GM19193 (cell line): ENCODE measurements around the gene MICAL2.

Source experiments
- POLR2A ChIP-seq: IDR thresholded peaks from 4 replicates; pipeline ENCODE4 v1.6.1; 2011; ENCODE audit not compliant: insufficient read depth, insufficient read length; ENCODE audit errors: extremely low read depth

The MICAL2 gene

DNA sequence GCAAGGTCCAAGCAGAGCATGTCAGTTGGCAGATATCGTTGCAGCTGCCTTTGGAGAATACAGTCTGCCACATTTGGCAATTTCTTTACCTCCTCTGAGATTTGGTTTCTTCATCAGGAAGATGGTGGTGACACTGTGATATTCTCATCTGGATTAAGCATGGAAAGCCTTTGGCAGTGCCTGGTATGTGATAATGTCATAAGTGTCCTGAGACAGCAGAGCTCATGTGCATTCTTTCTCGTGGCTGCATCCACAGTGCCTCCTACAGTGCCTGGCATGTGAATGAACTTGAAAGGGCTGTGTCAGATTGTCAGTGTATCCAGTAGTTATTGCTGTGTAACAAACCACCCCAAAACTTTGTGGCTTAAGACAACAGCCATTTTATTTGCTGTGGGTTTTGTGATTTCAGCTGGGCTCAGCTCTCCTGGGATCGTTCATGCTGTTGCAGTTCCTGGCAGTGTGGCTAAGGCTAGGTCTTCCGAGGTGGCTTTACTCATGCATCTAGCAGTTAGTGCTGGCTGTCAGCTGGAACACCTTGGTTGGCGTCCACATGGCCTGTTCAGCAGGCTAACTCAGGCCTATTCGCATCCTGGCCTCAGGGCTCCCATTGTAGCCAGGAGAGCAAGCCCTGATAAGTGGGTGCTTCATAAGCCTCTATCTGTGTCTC lies 35.7 kb upstream of the MICAL2 start:
- no peak for TF ChIP-seq POLR2A

DNA sequence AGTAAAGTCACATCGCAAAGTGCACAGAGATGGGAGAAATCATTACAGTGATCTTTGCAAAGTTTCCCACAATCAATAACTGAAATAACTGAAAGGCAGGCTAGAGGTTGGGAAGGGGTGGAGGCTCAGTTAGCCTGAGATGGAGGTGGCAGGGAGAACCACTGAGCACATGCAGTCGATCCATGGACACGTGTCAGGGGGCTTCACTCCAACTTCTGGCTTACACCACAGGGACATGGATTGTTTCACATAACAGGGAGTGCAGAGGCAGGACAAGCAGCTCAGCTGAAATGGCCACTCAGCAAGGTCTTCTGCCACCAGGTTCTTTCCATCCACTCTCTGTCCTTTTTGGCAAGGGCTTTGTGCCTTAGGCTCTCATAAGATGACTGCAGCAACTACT lies 35.1 kb upstream of the MICAL2 start:
- TF ChIP-seq POLR2A: no peak

DNA sequence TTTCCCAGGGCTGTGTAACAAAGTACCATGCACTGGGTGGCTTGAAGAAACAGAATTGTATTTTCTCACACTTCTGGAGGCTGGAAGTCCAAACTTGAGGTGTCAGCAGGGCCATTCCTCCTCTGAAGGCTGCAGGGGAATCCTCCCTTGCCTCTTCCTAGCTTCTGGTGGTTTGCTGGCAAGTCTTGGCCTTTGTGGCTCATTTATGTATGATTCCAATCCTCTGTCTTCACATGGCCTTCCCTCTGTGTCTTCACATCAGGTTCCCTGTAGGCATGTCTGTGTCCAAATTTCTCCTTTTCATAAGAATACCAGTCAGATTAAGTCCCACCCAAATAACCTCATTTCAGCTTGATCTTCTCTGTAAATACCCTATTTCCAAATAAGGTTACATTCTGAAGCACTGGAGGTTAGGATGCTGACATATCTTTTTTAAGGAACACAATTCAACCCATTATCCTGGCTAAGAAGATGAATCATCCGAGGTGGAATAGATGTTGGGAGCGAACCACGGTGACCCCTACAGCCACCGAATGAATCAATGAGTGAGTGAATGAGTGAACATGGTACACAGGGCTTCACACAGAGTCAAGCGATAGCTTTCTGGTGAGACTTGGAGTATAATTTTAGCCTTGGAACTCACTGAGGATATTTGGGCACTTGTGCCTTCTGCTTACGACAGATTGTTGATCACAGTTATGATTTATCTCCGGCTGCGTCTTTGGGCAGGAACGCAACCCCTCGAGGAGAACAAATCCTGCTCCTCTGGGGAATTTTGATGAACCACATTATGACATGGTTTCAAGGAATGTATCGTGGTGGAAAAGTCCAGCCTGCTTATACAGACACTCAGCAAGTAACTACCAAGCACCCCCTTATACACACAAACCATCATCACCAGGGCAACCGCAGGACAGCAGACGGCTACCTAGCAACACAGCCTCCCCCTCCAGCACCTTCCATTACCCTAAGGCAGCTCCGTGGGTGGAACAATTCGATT lies 34.3 kb upstream of the MICAL2 start:
- TF ChIP-seq POLR2A: no peak

DNA sequence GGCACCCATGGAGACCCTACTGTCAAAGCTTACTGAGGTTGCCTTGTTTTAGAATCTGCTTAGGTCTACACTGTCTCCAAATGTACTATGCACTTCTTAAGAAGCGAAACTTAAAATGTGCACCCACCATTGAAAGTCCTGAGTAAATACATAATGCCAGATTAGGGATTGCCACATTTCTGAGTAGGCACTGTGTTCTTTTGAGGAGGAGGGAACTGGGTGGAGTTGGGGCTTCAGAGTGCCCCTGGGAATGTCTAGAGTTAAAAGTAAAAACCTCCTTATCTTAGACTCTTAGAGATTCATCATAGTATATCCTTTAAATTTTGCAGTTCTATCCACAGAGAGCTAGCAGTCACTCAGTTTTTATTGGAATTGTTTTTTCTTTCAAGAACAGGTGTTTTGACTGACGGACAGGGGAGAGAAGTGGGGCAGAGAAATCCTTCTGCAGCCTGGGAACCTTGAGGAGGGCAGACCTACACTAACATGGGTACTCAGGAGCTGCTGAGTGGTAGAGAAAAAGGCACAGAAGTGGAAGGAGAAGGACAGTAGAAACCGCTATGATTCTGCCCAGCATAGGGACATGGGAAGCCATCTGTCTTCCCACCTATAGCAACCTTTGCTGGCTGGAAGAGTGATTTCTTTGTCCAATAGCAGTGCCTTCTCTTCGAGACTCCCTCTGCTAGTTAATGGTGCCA lies 33.4 kb upstream of the MICAL2 start:
- no peak for TF ChIP-seq POLR2A

DNA sequence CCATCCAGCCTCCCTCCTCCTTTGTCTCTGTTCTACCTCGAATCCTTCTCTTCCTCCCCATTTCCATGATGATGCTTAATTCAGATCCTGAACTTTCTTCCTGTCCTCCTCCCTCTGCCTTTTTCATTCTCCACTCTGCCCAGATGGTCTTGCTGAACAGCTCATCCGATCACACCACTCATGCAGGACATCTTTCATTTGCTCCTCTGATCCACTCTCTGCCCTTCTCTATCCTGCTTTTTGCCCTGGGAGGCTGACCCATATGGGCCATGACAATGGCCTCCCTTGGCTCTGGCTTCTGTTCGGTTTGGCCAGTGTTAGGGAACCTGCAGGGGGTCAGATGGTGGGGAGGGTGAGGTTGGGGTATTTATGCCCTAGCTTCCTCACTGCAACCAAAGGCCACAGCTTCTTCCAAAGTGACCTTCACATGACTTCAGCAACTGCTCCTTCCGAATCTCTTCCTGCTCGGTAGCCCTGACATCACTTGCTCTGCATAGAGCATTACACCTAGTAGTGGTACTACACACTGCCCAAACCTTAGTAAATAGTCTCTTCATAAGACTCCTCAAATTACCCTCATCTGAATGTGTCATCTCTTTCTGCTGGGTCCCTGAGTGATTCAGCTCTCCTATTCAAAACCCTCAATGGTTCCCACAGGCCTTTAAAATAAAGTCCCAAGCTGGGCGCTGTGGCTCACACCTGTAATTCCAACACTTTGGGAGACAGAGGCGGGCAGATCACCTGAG lies 32.7 kb upstream of the MICAL2 start:
- TF ChIP-seq POLR2A: no peak

DNA sequence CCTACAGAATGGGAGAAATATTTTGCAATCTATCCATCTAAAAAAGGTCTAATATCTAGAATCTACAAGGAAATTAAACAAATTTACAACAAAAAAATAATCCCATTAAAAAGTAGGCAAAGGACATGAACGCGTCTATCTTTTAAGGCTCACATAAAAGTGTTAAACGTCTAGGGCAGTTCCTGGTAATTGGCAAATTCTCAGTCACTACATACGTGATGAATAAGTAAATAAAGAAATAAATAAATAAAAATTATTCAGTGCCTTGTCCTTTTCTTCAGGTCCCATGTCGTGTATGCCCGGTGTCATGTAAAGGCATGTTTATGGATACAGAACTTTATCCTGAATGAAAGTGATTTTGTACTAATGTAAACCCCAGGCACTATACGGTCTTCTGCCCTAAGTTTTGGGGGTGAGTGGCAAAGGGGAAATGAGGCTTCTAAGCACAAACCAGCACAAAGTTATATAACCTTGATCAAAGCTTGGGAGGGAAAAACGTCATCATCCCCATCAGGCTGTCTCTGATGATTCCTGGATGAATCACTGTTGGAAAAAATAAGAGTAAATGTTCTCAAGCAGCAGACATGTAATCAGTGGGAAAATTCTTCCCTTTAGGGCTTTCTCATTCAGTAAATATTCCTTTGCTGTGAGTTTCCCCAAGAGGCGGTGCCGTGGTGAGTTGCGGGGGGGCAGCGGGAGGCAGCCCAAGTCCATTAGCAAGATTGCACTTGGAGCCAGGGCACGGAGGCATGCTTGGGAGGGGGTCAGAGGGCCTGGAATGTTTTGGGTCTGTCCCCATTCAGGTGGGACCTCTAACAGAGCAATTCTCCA lies 30.4 kb upstream of the MICAL2 start:
- no peak for TF ChIP-seq POLR2A

DNA sequence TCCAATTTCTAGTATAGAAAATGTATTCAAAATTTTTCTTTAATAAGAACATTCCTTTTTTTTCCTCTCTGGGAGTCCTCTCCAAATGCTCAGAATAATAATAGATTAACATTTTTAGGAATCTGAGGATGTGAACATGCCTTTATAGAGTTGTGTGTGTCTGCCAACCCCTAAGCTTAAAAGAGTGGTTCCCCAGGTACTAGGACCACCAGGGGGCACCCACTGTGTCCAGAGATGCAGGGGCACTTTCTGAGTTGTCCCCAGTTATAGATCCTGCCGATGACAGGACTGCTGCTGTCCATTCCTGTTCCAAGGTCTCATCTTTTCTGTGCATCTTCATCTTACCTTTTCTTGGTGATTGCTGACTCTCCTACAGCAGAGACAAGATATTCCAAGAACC lies 27.0 kb upstream of the MICAL2 start:
- no peak for TF ChIP-seq POLR2A

DNA sequence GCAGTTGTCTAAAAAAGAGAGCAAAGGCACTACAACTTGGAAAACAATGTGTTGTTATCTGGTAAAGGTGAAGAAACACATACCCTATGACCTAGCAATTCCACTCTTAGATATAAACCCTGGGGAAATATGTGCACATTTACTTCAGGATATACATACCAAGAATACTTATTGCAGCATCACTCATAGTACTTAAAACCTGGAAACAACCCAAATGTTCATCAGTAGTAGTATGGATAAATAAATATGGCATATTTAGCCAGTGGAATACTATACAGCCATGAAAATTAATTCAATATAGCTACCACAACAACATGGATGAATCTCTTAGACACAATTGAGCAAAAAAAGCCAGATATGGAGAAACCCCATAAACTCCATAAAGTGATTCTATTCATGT lies 26.1 kb upstream of the MICAL2 start:
- TF ChIP-seq POLR2A: no peak

DNA sequence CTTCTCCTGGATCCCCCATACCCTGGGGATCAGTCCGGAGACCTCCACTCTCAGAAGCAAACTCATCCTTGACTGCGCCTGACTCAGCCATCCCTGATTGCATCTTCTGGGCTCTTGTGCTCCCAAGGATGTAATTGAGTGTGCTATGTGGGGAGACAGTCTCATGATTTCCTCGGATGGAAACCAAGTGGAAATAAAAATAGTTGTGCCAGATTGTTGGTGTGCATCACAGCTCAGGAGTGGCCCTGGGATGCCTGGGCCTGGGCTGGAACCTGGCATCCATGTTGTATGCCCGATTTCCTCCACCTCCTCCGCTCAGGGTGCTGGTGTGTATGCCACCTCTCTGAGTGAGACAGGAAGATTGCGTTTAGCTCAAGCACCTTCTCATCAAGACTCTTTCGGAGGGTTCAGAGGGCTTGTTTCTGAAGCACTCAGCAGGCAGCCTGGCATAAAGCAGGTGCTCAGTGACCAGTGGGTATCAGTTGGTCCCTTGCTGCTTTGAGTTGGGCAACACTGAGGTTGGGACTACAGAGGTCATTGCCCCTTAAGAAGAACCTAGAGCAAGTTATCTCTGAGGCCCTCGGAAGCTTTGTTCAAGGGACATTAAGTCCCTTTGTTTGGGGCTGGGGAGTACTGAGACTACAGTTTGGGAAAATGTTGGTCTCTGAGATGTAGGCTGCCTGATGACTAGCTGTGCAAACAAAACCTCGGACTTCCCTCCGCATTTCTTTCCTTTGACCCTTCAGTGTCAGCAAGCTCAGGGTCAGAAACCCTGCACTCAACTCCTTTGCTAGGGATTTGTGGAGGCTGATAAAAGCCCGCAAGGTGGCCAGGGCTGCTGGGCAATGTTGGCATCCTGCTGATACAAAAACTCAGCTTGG lies 24.8 kb upstream of the MICAL2 start:
- no peak for TF ChIP-seq POLR2A

DNA sequence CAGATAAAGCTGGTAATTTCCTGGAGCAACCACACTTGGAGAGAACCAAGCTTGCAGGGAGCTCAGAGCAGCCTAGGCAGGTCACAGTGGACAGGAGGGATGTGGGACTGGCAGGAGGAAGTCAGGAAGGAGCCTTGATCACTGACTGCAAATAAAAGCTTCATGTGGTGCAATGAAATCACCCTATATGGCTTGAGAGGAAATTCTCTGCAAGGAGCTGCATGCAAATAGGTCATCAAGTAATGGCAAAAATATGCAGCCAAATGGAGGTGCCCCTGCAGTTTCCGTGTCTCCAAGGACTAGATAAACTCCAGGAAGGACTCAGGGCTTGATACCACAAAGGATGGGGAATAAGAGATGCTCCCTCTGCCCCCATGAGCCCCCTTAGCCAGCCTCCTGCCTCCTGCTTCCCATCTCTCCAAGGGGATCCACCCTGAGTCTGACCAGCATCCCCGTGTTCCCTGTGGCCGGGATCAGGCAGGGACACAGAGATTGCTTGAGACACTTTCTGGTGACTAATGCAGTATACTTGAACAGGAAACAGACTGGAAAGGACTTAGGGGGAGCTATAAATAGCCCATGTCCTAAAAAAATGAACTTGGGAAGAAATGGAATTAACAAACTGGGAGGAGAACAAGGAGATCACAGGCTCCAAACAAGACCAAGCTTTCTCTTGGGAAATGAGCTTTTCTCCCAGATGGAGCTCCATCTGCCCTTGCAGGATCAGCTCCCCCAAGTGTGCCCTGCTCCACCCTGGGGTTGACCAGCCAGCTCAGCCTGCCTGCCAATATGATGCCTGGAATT lies 23.9 kb upstream of the MICAL2 start:
- no peak for TF ChIP-seq POLR2A

DNA sequence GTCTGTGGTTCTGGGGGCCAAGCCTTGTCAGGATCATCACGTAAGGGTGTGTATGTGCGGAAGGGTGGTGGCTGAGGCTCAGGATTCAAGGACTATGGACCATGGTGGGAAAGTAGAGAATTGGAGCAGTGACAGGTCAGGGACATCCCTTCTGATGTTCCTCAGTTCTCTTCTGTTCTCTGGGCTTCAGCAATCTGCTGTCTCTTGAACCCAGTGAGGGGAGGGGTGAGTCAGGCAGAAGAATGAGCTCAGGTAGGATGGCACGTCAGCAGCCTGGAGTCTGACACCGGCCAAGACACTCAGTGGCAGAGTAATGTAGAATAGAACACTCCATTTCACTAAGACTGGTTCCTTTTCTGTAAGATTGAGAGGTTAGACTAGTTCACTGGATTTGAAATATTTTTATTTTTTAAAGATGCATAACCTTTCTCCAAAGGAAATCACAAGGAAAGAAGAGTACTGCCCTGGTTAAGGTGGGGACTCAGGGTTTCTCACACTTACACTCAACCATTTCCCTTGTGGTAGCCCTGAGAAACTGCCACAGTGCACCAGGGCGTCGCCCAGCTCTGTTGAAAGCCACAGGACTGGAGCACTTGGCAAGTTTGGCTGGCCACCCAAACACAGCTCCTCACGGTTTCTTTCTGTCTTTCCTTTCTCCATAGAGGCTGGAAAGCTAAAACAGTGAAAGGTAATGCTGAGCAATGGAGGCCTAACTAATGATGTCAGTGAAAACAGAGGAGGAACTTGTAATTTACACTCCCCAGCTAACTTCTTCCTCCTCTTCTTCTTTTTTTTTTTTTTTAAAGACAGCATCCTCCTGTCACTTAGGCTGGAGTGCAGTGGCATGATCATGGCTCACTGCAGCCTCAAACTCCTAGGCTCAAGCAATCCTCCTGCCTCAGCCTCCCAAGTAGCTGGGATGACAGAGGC lies 23.1 kb upstream of the MICAL2 start:
- TF ChIP-seq POLR2A: no peak
